SH-SY5Y (cell line): ENCODE measurements around the gene APOBEC3G.

Experiments used
- GATA2 ChIP-seq: IDR thresholded peaks from 2 replicates; pipeline ENCODE4 v1.6.1; 2011; ENCODE audit warnings: mild to moderate bottlenecking, low read depth, low read length
- GATA3 ChIP-seq: IDR thresholded peaks from 2 replicates; pipeline ENCODE4 v1.6.1; 2011; ENCODE audit warnings: low read depth, mild to moderate bottlenecking, low read length, moderate library complexity

Gene APOBEC3G

DNA sequence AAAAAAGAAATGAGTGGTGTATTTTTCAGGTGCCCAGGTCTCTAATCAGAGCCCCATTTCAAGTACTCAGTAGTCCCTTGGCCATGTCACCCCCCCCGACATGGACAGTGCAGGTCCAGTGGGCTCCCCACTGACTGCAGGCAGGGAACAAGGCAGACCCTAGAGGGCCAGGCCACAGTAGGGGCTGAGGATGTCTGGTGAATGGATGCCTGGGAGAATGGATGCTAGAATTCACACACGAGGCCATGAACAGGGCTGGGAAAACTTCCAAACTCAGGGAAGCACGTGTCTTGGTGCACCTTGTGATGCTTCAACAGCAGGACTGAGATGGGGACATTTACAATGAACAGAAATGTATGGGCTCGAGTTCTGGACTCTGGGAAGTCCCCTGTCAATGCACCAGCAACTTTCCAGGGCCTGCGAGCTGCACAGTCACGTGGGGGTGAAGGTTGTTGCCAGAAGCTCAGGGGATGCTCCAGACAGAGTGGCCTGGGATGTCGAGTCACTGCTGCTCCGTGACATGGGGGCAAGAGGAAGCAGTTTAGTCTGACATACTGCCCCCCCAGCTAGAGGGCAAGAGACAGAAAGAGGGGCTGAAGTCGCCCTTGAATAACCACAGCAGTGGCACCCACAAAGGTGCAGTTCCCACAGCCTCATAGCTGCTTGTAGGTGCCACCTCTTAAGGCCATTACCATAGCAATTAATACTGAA, 3.1 kb downstream of the APOBEC3G start:
- TF ChIP-seq GATA3 (no peak), GATA2 (no peak)

DNA sequence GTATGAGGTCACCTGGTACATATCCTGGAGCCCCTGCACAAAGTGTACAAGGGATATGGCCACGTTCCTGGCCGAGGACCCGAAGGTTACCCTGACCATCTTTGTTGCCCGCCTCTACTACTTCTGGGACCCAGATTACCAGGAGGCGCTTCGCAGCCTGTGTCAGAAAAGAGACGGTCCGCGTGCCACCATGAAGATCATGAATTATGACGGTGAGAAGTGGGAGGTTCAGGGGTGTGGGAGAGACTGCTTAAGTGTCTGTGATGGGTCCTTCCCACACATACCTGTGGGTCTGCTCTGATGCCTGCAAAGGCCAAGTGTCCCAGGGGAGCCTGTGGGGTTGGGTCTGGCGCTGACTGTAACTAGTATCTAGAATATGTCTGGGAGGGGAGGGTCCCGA, 3.9 kb downstream of the APOBEC3G start:
- TF ChIP-seq GATA3 (no peak), GATA2 (no peak)

DNA sequence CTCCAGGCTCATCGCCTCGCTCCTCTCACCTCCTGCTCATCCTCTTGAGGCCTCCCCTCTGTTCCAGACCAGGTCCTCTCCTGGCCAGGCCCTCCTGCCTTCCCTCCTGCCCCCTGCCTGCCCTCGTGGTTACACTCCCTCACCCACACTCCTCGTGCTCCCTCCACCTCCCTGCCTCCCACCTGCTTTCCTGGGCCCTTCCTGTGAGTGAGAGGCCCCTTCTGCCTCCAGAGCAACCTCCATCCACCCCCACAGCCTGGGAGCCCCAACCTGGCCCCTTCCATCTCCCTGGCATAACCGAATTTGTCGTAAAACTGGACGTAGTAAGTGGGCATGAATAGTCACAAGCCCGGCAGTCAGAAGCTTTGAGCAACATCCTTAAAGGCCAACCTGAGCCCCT, 4.5 kb downstream of the APOBEC3G start:
- TF ChIP-seq GATA2: no peak
- TF ChIP-seq GATA3: no peak

DNA sequence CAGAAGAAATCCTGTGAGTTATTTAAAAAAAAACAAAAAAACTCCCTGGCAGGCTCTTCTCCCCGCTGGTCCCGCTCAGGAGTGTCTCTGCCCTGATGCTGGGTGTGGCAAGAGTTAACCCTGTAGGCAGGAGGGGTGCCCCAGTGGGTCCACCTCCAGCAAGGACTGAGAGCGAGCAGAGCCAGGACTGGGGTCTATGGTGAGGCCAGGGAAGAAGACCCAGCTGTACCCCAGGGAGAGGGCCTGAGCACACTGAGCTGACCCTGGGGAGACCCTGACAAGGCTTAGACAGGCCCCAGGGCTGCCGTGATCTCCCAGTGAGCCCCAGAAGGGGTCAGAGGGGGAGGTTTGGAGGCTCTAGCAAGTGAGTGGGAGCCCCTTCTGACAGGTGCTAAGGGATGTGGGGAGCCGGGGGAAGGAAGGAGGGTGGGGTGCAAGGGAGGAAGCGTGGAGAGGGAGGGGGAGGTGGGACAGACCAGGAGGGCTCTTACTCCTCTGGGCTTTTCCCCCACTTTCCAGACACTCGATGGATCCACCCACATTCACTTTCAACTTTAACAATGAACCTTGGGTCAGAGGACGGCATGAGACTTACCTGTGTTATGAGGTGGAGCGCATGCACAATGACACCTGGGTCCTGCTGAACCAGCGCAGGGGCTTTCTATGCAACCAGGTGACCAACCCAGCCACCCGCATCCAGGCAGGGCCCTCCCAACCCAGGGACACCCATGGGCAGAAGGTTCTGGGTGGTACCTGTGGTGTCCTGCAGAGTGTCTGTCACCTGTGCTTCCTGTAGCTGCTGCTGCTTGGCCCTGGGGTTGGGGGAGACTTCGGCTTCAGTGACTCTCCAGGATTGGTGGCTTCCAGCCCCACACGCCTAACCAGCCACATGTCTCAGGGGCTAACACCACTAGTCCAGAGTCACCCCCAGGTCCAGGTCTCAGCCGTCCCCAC, 6.4 kb downstream of the APOBEC3G start:
- no peak for TF ChIP-seq GATA3

DNA sequence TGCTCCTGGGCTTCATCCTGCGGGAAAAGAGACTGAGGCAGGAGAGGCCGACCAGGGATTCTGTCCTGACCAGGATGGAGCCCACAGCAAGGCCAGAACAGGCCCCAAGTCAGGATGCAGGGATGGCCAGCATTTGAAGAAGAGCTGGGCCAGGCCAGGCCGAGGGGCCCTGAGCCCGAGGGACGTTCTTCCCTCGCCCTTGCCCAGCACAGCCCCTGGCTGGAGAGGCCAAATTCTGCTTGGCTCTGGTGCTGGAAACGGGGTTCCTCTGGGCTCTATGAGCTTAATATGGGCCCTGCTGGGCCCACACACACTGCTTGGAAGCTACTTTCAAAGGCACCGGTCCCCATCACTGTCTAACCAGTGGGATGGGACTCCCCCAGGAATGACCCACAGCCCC, 7.6 kb downstream of the APOBEC3G start:
- TF ChIP-seq GATA3 (no peak), GATA2 (no peak)

DNA sequence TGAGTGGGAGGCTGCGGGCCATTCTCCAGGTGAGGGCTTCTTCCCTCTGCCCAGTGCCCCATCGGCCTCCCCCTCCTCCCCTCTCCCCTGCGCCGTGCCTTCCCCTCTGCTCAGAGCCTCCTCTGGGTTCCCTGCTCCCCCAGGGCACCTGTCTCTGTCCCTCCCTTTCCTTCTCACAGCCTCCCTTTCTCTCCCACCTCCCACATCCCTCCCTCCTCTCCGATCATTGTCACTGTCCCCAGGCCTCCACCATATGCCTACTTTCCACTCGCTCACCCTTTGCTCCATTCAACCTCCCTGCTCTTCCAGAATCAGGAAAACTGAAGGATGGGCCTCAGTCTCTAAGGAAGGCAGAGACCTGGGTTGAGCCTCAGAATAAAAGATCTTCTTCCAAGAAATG, 10.0 kb downstream of the APOBEC3G start:
- TF ChIP-seq GATA3 (no peak), GATA2 (no peak)

DNA sequence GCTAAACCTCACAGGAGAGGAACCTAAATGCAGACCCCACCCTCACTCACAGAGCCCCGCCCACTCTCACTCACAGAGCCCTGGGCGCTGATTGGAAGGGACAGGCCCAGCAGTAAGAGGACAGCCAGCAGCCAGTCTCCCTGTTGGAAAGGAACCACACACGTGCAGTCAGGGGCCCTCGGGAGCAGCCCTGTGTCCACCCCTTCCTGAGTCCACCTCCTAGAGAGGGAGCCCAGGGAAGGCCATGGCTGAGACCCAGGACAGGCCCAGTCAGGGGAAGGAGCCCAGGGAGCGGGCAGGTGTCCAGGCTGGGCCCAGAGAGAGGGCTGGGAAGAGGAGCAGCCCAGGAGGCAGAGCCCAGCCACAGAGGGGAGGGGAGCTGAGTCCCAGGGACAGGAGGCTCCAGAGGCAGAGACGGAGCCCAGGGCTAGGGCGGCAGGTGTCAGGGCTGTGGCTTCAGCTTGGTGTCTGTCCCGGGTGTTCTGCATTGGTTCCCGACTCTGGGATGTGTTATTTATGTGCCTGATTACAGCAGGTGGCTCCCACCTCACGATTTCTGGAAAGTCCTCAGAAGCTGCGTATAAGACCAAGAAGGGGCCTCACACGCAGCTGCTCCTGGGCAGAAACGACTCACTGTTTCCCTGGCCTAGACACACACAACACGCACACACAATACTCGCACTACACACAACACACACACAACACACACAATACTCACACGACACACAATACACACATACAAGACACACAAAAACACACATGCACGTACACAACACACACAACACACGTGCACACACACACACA, 11.0 kb downstream of the APOBEC3G start:
- TF ChIP-seq GATA3: no peak
- no peak for TF ChIP-seq GATA2

DNA sequence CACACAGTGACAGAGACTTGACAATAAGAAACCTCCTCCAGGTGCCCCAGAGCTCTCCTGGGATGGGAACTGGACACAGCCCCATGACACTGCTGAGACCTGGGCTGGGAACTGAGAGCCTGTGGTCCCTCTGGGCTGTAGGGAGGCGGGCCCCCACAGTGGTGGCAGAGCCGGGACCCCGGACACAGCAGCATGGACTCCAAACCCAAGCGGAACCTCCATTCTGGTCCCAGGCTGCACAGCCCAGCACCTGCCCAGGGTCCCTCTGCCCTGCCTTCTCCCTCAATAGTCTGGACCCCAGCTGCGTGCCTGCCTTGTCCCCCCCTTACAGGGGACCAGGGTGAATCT, 11.6 kb downstream of the APOBEC3G start:
- TF ChIP-seq GATA3 (no peak), GATA2 (no peak)

DNA sequence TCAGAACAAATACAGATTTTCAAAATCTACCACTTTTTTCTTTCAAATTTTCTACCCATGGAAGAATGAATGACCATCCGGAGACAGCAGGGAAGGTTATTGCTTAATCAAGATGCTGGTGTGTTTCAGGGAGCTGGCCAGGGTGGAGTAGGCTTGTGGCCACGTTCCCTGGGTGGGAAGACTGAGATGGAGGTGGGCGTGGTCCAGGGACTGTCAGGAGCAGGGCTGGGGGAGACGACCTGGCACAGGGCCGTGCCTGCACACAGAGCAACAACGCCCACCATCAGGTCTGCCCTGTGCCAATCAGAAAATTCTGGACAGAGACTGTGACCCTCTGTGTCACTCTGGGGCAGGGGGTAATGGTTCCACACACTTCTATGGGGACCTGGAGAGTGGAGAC, 12.9 kb downstream of the APOBEC3G start:
- no peak for TF ChIP-seq GATA2
- no peak for TF ChIP-seq GATA3

DNA sequence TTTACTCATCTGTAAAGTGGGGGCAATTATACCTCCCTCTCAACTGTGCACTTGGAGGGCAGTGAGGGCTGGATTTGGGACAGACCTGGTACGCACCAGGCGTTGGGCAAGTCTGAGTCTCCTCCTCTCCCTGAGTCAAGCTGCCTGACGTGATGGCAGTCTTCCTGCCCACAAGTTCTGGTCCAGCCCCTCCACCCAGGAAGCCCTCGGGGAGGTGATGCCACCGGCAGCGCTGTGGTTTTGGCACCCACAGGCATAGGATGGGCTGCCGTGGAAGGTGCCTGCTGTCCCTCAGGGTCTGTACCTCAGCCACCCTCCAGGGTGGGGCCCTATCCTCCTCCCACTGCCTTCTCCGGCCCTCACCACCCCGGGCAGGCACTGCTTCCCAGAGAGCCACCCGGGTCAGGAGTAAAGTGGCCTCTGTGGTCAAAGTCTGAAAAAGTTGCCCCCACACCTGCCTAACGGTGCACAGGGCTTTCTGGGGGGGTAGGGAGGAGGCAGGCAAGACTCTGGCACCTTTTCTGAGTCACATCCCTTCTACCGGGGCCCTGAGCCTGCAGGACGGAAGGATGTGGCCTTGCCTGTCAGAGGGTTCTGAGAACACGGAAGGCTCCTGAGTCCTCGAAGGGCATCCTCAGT, 13.5 kb downstream of the APOBEC3G start:
- no peak for TF ChIP-seq GATA3
- no peak for TF ChIP-seq GATA2

DNA sequence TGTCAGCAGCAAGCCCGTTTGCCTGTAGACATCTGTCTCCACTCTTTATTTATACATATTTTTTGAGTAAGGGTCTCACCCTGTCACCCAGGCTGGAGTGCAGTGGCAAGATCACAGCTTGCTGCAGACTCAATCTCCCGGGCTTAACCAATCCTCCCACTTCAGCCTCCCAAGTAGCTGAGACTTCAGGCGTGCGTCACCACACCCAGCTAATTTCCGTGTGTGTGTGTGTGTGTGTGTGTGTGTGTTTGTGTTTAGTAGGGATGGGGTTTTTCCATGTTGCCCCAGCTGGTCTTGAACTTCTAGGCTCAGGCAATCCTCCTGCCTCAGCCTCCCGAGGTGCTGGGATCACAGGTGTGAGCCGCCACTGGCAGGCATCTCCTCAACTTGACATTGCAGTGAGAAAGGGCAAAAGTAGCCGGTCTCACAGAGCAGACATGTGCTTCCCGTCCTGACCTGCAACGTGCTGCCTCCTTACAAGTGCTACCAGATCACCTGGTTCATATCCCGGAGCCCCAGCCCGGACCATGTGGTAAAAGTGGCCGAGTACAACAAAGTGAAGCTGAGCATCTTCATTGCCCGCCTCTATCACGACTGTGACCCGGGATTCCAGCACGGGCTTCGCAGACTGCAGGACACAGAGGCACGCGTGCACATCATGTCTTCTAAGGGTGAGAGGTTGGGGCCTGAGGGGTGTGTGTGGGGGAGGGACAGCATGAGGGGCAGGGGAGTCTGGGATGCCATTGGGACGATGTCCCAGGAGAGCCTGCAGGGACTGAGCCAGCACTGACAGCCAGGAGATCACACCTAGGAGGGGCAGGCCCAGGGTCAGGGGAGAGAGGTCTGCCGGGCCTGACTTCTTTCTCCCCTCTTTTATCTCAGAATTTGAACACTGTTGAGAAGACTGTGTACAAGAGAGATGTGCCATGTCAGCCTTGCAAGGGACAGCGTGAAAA, 14.3 kb downstream of the APOBEC3G start:
- no peak for TF ChIP-seq GATA3
- TF ChIP-seq GATA2: no peak

DNA sequence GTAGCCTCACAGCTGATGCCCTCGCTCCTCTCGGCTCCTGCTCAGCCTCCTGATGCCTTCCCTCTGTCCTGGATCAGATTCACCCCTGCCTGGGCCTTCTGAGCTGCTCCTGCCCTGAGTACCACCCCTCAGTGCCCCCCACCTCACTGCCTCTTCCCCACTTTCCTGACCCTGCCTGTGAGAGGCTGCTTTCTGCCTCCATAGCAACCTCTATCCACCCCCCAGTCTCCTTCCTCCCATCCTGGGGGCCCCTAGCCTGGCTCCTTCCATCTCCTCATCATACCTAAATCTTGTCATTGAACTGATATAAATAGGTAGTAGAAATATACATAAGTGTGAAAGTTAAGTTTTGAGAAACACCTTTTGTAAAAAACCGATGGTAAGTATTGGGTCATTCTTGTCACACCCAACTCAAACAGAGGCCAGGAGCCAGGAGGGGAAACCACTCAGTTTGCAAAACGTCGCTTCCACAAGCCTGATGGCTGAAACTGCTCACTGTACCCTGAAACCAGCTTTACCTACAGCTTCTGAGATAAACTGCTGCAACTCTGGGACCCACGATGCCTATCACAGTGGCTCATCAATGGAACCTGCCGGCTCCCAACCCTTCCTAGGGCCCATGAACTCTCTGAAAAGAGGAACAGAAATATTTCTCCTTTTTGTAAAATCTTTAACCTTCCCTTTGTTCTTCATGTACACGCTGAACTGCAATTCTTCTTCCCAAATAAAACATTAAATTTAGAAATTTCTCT, 15.2 kb downstream of the APOBEC3G start:
- no peak for TF ChIP-seq GATA3
- TF ChIP-seq GATA2: no peak
